GM11168 (cell line): Measurements from ENCODE around the gene CAMSAP2.
"Not testable (repeated sequence)": the region's sequence is repeated elsewhere in the genome, so short reads cannot be mapped to it uniquely, and the experiment has no call there.

Experiments used
- in situ Hi-C: fragments of 300-500 bp; cut with MboI; formaldehyde crosslinking; loops from one replicate; pipeline ENCODE4 v1.12.0; 2022; ENCODE audit warnings: low sequenced_read_pairs; ENCODE audit not compliant: unreplicated experiment

Gene CAMSAP2

GRCh38 chr1:200737647-200738291 is 924 bp upstream of the CAMSAP2 start:
- in situ Hi-C loops = no loop called here

- in situ Hi-C loops = no loop called here
Measured at GRCh38 chr1:200738949-200739651, 407 bp downstream of the CAMSAP2 start.

GRCh38 chr1:200739702-200740570 is 1.2 kb downstream of the CAMSAP2 start:
- in situ Hi-C loops = no loop called here

- in situ Hi-C loops = no loop called here
Measured at GRCh38 chr1:200740571-200741208, 2.0 kb downstream of the CAMSAP2 start.

GRCh38 chr1:200741551-200742207 is 3.0 kb downstream of the CAMSAP2 start:
- in situ Hi-C loops = no loop called here

GRCh38 chr1:200744143-200744542 is 5.5 kb downstream of the CAMSAP2 start:
- in situ Hi-C loops = no loop called here

- in situ Hi-C loops = no loop called here
Measured at GRCh38 chr1:200749090-200749489, 10.4 kb downstream of the CAMSAP2 start.

- in situ Hi-C loops = not testable (repeated sequence)
Measured at GRCh38 chr1:200750749-200751148, 12.1 kb downstream of the CAMSAP2 start.

- in situ Hi-C loops = no loop called here
Measured at GRCh38 chr1:200751717-200752116, 13.0 kb downstream of the CAMSAP2 start.

- in situ Hi-C loops = no loop called here
Measured at GRCh38 chr1:200753650-200754198, 15.0 kb downstream of the CAMSAP2 start.

GRCh38 chr1:200755456-200755855 is 16.8 kb downstream of the CAMSAP2 start:
- in situ Hi-C loops = no loop called here

- in situ Hi-C loops = no loop called here
Measured at GRCh38 chr1:200762089-200762488, 23.4 kb downstream of the CAMSAP2 start.

GRCh38 chr1:200767321-200767720 is 28.6 kb downstream of the CAMSAP2 start:
- in situ Hi-C loops = no loop called here

- in situ Hi-C loops = no loop called here
Measured at GRCh38 chr1:200771625-200772555, 33.2 kb downstream of the CAMSAP2 start.

GRCh38 chr1:200774311-200774710 is 35.6 kb downstream of the CAMSAP2 start:
- in situ Hi-C loops = no loop called here

- in situ Hi-C loops = no loop called here
Measured at GRCh38 chr1:200774735-200775444, 36.2 kb downstream of the CAMSAP2 start.

- in situ Hi-C loops = no loop called here
Measured at GRCh38 chr1:200775850-200776249, 37.2 kb downstream of the CAMSAP2 start.

GRCh38 chr1:200776949-200777348 is 38.3 kb downstream of the CAMSAP2 start:
- in situ Hi-C loops = no loop called here
